Muscle of back (tissue), 11 donors: ENCODE results near the gene VPS13D. TPM values are rescaled to one million over a fixed set of nuclear protein-coding genes. Genes with fewer than 3 reads are reported as not detected.

ENCODE experiments used
- DNase-seq, 3 donors: peaks; one replicate each; pipeline versions ENCODE4 v3.0.0 to v3.0.0-alpha.2; 2013
- polyA plus RNA-seq, 10 donors: library from polyadenylated mRNA; unstranded; fragments of 120-200 nt; gene quantifications; one replicate each; pipeline ENCODE4 v1.2.1, GENCODE V29; 2013; ENCODE audit not compliant: insufficient read length in 10 of 10

VPS13D gene
- polyA plus RNA-seq, 10 donors = 13.1 to 21.3 (median 17.2) TPM

- no peak for DNase-seq
Observed at GRCh38 chr1:12228979-12229378, 851 bp upstream of the VPS13D start.

GRCh38 chr1:12229386-12229834 is 420 bp upstream of the VPS13D start:
- no peak for DNase-seq

GRCh38 chr1:12230549-12231275 is 882 bp downstream of the VPS13D start:
- peak; percentile 16 to 54 (median 38) for DNase-seq

GRCh38 chr1:12231276-12231595 is 1.4 kb downstream of the VPS13D start:
- no peak for DNase-seq

- no peak for DNase-seq
Observed at GRCh38 chr1:12232221-12232620, 2.4 kb downstream of the VPS13D start.

DNA sequence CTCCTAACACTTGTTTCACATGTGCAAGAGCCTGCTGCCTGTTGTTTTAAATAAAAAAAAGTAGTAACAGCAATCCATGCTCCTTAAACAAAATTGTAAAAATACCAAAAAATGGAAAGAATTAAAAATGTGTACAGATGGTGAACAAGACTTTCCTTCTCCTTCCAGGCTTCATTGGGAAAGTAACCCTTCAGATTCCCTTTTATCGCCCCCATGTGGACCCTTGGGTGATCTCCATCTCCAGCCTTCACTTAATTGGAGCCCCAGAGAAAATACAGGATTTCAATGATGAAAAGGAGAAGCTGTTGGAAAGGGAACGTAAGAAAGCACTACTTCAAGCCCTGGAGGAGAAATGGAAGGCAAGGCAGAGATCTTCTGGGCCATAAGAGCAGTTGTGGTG is 14.2 kb downstream of the VPS13D start:
- DNase-seq = no peak

DNA sequence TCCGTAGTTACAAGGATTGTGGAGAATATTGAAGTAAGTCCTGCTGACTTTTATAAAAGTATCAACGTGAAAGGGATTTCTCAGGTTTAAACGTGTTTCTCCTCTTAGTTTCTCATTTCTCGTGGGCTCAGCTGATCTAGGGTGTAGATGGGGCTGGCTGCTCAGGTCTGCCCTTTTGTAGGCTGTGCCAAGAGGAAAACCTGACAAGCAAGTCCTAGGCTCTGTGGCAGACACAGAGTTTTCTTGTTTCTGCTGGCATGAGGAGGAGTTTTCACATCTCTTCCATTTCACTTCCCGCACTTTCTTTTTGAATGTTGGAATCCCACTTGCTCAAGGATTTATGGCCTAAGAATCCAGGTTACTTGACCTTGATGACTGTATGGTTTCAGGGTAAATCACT is 14.8 kb downstream of the VPS13D start:
- DNase-seq = no peak

DNA sequence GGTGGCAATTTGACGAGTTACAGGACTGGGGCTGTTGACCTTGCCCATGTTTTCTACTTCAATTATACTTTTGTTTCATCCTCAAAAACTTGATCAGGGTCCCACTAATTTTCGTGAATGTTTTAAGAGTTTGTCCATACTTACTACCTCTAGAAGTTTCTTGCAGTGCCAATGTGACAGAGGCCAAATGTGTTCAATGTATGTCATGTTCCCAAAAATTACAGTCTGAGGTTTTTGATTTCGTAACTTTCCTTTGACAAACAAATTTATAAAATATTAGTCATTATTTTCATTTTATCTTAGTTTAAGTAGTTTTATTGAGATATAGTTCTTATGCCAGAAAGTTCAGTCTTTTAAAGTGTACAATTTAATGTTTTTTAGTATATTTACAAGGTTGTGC is 15.3 kb downstream of the VPS13D start:
- DNase-seq = no peak

- DNase-seq = no peak
Observed at GRCh38 chr1:12245733-12246132, 15.9 kb downstream of the VPS13D start.

DNA sequence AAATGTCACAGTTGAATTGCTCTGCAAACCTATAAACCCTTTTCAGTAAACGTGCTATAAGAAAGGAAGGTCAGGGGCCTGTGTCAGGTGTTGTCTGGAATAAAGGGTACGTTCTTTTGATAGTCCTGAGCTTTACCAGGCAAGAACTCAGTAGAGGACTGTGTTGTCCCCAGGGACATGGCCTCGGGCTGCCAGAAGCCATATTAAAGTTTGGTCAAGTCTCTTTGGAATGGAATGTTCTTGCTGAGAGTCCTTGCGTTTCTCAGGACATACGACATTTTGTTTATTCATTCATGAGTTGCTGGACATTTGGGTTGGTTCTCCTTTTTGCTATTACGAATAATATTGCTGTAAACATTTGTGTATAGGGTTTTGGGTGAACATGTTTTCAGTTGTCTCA is 16.8 kb downstream of the VPS13D start:
- DNase-seq = no peak

DNA sequence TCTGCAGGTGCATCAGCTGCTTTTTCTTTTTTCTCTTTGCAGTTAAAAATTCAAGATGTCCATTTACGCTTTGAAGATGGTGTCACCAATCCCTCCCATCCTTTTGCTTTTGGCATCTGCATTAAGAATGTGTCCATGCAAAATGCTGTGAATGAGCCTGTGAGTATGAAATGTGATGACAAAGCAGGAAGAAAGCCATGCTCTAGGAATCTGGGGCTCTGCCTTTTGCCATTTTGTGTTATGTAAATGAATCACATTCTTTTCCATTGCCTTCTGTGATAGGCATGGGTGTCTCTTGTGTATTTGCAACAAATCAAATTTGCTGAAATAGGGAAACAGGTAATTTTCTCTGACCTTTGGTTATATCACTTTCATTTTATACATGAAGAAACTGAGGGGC is 19.4 kb downstream of the VPS13D start:
- no peak for DNase-seq

GRCh38 chr1:12249748-12250147 is 19.9 kb downstream of the VPS13D start:
- DNase-seq = no peak

DNA sequence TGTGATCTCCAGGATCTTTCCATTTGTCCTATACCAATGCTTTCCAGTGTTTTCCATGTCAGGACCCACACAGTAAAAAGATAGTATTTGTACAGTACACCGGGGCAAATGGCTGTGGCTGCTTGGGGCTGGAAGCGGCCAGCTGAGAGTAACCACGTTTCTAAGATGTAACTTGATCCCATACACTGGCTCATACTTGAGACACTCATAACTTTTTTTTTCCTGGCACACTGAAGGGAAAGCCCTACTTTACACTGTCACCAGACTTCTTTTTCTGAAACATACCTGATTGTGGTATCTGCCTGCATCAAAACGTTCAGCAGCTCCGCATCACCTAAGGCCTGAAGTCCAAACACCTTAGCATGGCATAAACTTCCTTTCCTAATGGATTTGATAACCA is 21.6 kb downstream of the VPS13D start:
- no peak for DNase-seq

- no peak for DNase-seq
Observed at GRCh38 chr1:12255913-12256312, 26.1 kb downstream of the VPS13D start.

- DNase-seq = no peak
Observed at GRCh38 chr1:12258272-12258671, 28.4 kb downstream of the VPS13D start.

DNA sequence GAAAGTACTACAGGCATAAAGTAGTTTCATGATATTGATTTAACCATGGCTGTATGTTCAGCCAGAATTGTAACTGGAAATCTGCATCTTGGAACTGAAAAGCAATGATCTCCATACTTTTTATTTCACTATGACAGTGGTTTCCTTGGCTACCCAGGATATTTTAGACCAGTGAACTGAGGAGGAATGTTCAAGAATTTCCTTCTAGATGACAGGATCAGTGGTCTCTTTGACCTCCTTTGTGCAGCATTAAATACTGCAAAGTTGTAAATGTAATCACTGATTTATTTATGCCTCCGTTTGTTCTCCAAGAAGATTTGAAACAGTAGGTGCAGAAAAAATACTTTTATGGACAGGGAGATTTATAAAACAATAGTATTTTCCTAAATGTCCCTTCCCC is 39.5 kb downstream of the VPS13D start:
- no peak for DNase-seq

- DNase-seq = no peak
Observed at GRCh38 chr1:12271033-12271432, 41.2 kb downstream of the VPS13D start.

- DNase-seq = no peak
Observed at GRCh38 chr1:12272770-12273169, 42.9 kb downstream of the VPS13D start.

DNA sequence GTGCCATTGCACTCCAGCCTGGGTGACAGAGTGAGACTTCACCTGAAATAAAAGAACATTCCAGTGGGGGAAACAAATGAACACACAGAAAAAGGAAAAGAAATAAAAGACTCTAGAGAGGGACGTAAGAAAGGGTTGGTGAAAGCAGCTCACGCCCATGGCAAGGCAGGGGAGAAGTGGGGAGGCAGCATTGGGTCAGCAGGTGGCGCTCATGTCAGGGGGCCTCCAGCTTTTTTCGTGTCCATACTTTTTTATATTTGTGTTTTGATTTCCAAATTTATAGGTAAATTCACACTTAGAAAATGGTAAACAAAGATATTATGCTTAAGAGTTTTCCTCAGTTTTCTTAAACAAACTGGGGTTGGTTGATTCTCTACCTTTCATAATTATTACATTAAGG is 45.5 kb downstream of the VPS13D start:
- DNase-seq = peak; percentile 2 to 34 (median 11)

GRCh38 chr1:12276225-12276624 is 46.4 kb downstream of the VPS13D start:
- peak; percentile 7 to 48 (median 24) for DNase-seq

DNA sequence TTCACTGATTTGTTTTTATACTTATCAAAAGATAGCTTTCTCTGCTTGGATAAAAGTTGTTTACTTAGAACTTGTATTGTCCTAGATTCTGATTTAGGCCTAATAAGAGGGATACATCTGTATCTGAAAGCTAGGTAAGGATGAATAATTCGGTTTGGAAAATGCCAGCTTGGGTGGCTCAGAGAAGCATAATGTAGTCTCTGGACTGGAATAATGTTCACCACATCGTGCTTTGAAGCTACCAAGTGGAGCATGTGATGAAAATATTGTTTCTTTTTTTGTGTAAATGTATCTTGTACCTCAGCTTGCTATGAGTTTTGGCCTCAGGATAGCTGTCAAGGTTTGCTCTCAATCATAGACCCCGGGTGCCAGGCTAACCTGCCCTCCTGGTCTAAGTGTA is 49.2 kb downstream of the VPS13D start:
- DNase-seq = no peak

DNA sequence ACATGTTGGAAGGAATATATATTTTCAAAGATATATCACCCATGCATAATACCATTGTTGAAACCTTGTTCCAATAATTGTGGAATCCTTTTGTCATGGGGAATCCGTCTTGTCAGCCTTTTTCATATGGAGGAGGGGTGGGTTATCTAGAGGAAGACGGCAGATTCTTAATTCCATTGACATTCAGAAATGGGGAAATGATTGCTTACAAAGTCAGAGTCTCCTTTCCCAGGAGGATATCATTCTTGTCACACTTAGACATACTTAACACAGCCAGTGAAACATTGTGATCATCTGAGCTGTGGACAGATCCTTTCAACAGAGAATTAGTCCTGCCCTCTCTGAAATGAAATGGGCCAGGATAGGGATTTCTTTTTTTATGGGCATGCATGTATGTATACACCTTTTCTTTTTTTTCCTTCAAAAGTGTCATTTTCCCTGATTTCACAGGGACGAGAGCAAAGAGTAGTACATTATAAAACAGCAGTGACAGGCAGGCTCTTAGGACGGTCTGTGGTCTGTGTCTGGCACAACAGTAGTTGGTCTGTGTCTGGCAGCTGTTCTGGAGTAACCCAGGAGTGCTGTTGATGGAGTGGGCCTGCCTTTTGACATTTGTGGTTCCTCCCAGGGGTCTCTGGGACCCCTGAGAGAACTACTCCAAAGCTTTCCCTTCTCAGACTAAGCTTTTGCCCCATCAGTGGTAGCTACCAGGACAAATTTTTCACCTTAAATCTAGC is 50.1 kb downstream of the VPS13D start:
- DNase-seq = no peak

DNA sequence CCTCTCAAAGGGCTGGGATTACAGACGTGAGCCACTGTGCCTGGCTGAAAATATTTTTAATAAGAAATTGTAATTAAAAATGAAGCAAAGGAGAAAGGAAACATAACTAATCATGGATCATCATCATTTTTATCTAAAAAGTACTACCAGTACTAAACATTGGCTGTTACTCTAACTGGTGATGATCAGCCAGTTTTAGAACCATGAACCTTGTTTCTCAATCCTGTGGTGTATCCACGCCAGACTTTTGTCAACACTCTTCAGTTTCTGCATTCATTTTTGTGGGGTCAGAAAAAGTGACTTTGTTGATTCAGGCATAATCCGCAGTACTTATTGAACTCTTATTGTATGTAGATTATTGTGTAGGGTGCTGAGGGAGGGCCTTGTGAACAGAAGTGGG is 52.3 kb downstream of the VPS13D start:
- no peak for DNase-seq

DNA sequence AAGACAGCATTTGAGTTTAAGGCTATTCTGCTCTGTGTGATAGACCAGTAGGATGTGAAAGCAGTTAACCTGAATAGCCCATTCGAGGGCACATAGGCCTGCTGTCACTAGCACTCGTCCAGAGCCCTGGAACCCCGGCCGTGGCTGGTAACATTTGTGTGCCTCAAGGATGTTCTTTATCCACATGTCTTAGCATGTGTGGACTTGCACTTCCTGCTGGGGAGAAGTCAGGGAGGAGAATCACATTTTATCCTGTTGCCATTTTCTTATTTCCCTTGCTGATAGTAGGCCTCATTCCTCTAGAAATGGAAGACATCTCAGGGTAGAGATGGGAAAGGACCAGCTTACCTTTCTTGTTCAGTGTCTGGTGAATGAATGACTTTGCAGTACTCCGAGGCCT is 54.7 kb downstream of the VPS13D start:
- DNase-seq = no peak
